ENCODE data around the gene PADI2. TPM values are rescaled to one million over a fixed set of nuclear protein-coding genes. Genes with fewer than 3 reads are reported as not detected.

The PADI2 gene
- total RNA-seq, 1 donor from 2014 or later, result 15.2 TPM

GRCh38 chr1:17121881-17122280 lies 2.6 kb upstream of the PADI2 start:
- no peak for TF ChIP-seq CTCF (conservative IDR thresholded peaks at IDR 0.05; ENCODE audit: low read depth, low read length)
- H3K4me3 ChIP-seq (ENCODE audit: low read depth, low read length), result no peak overlapping the region
- DNase-seq (ENCODE audit: low read depth), result no peak

GRCh38 chr1:17120962-17121837 lies 1.9 kb upstream of the PADI2 start:
- no peak for DNase-seq (ENCODE audit: low read depth)
- no peak for TF ChIP-seq CTCF (conservative IDR thresholded peaks at IDR 0.05; ENCODE audit: low read depth, low read length)
- no peak overlapping the region for H3K4me3 ChIP-seq (ENCODE audit: low read depth, low read length)

GRCh38 chr1:17120481-17120877 lies 1.2 kb upstream of the PADI2 start:
- no peak overlapping the region for H3K4me3 ChIP-seq (ENCODE audit: low read depth, low read length)
- no peak for DNase-seq (ENCODE audit: low read depth)
- no peak for TF ChIP-seq CTCF (conservative IDR thresholded peaks at IDR 0.05; ENCODE audit: low read depth, low read length)

GRCh38 chr1:17119773-17120480 lies 676 bp upstream of the PADI2 start:
- no peak for DNase-seq (ENCODE audit: low read depth)
- TF ChIP-seq CTCF (conservative IDR thresholded peaks at IDR 0.05; ENCODE audit: low read depth, low read length), result no peak

GRCh38 chr1:17118706-17119075 lies 560 bp downstream of the PADI2 start:
- H3K4me3 ChIP-seq (ENCODE audit: low read depth, low read length), result peak overlapping the region; percentile 52
- TF ChIP-seq CTCF (conservative IDR thresholded peaks at IDR 0.05; ENCODE audit: low read depth, low read length), result no peak

More at GRCh38 chr1:17119773-17120480, 676 bp upstream of the PADI2 start:
- peak overlapping the region; percentile 52 for H3K4me3 ChIP-seq (ENCODE audit: low read depth, low read length)

GRCh38 chr1:17118268-17118667 lies 983 bp downstream of the PADI2 start:
- DNase-seq (ENCODE audit: low read depth), result no peak
- no peak for TF ChIP-seq CTCF (conservative IDR thresholded peaks at IDR 0.05; ENCODE audit: low read depth, low read length)
- H3K4me3 ChIP-seq (ENCODE audit: low read depth, low read length), result peak overlapping the region; percentile 52

More at GRCh38 chr1:17118706-17119075, 560 bp downstream of the PADI2 start:
- no peak for DNase-seq (ENCODE audit: low read depth)

Data from epithelial cell of proximal tubule (primary cell).